ENCODE results near the gene MEF2A.
A peak's percentile ranks its signal among the peaks of the same experiment; 100 is the strongest.
"Not testable (repeated sequence)": the region's sequence is repeated elsewhere in the genome, so short reads cannot be mapped to it uniquely, and the experiment has no call there.

MEF2A gene

DNA sequence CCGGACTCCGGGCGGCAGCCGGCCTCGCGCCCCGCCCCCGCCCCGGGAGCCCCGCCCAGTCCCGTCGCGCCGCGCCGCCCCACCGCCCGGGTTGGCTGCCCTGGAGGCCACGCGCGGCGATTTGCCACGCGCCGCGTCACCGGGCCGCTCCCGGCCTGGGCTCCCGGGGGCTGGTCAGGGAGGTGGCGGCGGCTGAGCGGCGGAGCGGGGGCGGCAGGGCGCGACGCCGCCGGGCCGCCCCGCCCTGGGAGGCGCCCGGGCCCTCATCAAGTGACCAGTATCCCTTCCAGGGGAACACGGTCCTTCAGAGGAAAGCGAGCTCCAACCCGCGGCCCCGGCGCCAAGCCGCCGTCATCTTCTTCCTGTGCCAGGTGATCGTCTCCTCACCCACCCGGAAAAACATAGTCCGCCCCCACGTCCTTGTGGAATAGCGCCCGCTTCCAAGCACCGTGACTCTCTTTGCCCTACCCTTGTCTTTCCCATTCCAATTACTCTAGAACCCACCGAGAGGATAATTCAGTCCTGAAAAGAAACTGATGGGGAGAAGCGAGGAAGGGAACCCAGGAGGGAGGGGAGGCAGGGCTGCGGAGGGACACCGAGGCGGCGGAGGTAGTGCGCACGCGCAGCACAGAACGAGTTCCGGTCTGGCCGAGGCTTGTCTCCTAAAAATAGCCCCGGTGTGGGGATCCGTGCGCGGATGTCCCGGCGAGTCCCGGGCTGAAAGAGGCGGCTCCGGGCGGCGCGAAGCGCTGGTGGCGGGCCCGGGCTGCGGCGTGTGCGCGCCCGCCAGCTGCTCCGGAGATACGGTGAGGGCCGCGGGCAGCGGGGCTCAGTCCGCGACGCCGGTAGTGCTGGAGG lies at the start of gene MEF2A:
MEF2A (plus strand) TSS at position 686 of the 858 bp plus-strand sequence. CDS start 67,136 bp downstream, outside the sequence.
- peak within 1 kb of the TSS; percentile 84 for H3K27ac ChIP-seq
- peak; percentile 80 for DNase-seq (ENCODE audit: low read depth, low spot score)

DNA sequence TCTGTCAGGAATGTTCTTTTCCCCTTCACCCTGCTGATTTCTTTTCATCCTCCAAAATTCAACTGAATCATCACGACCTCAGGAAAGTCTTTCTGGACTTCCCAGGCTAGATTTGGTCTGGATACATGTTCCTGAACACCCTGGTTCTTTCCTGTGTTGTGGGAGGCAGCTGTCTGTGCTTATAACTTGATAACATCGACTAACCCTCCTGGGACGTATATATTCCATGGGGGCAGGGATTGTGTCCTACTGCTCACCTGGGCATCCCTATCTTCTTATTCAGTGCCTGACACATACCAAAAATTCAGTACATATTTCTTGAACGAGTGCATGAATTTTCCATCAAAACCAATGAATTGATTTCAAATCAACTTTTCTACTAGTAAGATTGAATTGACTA lies 47.6 kb upstream of the MEF2A start:
- DNase-seq (ENCODE audit: low read depth, low spot score): no peak
- H3K27ac ChIP-seq: no peak overlapping the region

DNA sequence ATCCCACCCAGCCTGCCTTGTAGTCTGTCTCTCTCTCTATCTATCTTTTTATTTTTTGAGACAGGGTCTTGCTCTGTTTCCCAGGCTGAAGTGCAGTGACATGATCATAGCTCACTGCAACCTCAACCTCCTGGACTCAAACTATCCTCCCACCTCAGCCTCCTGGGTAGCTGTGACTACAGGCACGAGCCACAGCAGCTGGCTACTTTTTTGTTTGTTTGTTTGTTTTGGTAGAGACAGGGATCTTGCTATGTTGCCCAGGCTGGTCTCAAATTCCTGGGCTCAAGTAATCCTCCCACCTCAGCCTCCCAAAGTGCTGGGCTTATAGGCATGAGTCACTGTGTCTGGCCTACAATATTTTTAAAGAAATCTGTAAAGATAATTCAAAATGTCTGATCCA lies 46.4 kb upstream of the MEF2A start:
- not testable (repeated sequence) for H3K27ac ChIP-seq; DNase-seq (ENCODE audit: low read depth, low spot score)

DNA sequence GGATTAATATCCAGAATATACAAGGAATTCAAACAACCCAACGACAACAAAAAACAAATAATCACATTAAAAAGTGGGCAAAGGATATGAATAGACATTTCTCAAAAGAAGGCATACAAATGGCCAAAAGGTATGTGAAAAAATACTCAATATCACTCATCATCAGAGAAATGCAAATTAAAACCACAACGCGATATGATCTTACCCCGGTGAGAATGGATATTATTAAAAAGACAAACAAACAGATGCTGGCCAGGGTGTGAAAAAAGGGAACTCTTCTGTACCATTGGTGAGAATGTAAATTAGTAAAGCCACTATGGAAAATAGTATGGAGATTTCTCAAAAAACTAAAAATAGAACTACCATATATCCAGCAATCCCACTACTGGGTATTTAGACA lies 43.5 kb upstream of the MEF2A start:
- DNase-seq (ENCODE audit: low read depth, low spot score): no peak

DNA sequence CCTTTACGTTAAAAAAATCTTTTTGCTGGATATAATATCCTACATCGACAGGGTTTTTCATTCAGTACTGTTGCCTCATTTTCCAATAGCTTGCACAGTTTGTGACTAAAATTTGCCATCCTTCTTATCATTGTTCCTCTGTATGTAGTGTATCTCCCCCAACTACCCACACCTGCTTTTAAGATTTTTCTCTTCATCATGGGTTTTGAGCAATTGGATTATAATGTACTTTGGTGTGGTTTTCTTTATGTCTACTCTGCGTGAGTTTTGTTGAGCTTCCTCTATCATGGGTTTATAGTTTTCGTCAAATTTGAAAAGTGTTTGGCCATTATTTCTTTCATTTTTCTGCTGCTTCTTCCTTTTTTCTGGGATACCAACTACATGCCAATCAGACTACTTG lies 39.6 kb upstream of the MEF2A start:
- DNase-seq (ENCODE audit: low read depth, low spot score): no peak
- H3K27ac ChIP-seq: no peak overlapping the region

More for the DNA sequence above, 43.5 kb upstream of the MEF2A start:
- H3K27ac ChIP-seq: no peak overlapping the region

GRCh38 chr15:99526671-99527070 lies 39.1 kb upstream of the MEF2A start:
- no peak for DNase-seq (ENCODE audit: low read depth, low spot score)
- no peak overlapping the region for H3K27ac ChIP-seq

GRCh38 chr15:99536422-99537040 lies 29.3 kb upstream of the MEF2A start:
- no peak for DNase-seq (ENCODE audit: low read depth, low spot score)
- H3K27ac ChIP-seq: no peak overlapping the region

GRCh38 chr15:99537344-99537743 lies 28.4 kb upstream of the MEF2A start:
- no peak overlapping the region for H3K27ac ChIP-seq
- DNase-seq (ENCODE audit: low read depth, low spot score): no peak

- no peak for DNase-seq (ENCODE audit: low read depth, low spot score)
- no peak overlapping the region for H3K27ac ChIP-seq
These were observed 27.5 kb upstream of the MEF2A start for GRCh38 chr15:99538261-99538660.

- no peak for DNase-seq (ENCODE audit: low read depth, low spot score)
These were observed 23.0 kb upstream of the MEF2A start for GRCh38 chr15:99542828-99543227.

DNA sequence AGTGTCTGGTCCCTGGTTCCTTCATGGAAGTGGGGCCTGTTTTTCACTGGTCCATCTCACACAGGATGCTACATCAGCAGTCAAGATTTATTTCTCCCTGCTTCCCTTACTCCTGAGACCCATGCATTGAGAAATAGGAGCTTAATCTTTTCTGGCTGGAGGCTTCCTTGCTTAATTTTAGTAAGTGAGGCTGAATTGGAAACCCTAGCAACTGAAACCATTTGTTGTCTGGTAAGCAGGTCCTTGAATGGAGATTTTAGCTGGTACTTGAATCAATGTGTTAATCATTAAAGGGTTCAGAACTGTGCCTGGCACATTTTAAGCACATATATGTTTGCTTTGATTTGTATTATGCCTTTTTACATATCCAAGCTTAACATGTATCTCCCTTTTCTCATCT lies 20.2 kb upstream of the MEF2A start:
- H3K27ac ChIP-seq: no peak overlapping the region
- no peak for DNase-seq (ENCODE audit: low read depth, low spot score)

More at GRCh38 chr15:99542828-99543227, 23.0 kb upstream of the MEF2A start:
- no peak overlapping the region for H3K27ac ChIP-seq

GRCh38 chr15:99546441-99547100 lies 19.2 kb upstream of the MEF2A start:
- DNase-seq (ENCODE audit: low read depth, low spot score): no peak
- no peak overlapping the region for H3K27ac ChIP-seq

DNA sequence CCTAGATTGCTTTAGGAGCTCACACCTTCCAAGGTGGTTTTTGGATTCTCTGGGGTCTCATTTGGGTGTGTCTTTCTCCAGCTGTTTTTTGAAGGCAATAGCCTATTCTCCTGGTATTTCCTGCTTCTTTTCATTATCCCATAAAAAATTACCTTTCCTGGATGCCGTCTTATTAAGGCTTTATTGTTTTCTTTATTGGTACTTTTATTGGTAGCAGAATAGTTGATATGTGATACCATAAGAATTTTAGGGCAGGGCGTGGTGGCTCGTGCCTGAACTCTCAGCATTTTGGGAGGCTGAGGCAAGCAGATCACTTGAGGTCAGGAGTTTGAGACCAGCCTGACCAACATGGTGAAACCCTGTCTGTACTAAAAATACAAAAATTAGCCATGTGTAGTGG lies 18.3 kb upstream of the MEF2A start:
- H3K27ac ChIP-seq: no peak overlapping the region

DNA sequence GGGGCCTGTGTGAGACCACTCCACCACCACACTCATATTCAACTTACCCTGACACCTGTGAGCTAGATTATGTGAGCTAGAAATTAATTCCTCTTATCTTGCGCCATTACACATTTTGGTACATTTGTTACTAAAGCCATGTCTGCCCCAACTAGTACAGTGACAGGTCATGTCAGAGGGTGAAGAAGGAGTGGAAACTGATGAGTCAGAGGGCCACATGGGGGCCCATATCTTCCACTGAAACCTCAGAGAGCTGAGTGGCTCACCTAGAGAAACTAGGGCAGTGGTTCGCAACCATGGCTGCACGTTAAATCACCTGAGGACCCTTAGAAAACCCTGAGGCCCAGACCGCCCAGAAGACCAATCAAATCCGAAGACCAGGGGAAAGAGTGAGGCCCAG lies 15.7 kb upstream of the MEF2A start:
- DNase-seq (ENCODE audit: low read depth, low spot score): no peak
- no peak overlapping the region for H3K27ac ChIP-seq

More for the DNA sequence above, 18.3 kb upstream of the MEF2A start:
- no peak for DNase-seq (ENCODE audit: low read depth, low spot score)

DNA sequence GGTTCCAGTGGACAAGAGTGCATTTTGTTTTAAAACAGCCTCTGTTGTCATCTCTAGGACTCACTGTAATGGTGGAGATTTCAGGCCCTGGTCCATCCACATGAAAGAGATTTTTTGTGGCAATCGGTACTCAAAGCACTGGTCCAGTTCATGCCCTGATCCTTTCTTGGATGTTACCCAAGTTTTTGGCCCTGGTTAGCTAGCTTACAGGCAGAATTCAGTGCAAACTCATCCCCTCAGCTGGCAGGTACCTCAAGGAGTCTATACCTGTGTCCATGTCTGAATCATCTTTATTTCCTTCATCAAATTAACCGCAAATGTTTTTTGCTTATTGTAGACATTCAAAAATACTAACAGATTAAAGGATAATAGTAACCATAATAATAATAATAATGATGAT lies 13.7 kb upstream of the MEF2A start:
- no peak for DNase-seq (ENCODE audit: low read depth, low spot score)
- H3K27ac ChIP-seq: no peak overlapping the region

- no peak for DNase-seq (ENCODE audit: low read depth, low spot score)
- H3K27ac ChIP-seq: no peak overlapping the region
These were observed 10.8 kb upstream of the MEF2A start for GRCh38 chr15:99554880-99555488.

DNA sequence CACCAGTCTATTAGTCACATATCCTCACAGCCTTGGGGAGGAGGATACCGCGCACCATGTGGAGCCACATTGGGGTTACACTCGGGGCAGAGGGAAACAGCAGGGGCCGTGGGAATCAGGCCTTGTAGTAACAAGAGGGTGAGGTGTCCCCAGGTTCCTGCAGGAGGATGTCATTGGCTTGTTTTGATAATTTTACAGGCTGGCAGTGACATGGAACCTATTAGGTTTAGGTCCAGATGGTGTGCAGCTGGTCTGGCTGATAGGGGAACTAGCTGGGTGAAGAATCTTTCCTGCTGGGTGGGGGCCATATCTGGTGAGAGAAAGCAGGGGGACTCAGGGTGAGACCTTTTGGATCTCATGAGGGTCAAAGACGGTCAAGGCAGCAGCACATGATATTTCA lies 9.8 kb upstream of the MEF2A start:
- no peak overlapping the region for H3K27ac ChIP-seq
- no peak for DNase-seq (ENCODE audit: low read depth, low spot score)

DNA sequence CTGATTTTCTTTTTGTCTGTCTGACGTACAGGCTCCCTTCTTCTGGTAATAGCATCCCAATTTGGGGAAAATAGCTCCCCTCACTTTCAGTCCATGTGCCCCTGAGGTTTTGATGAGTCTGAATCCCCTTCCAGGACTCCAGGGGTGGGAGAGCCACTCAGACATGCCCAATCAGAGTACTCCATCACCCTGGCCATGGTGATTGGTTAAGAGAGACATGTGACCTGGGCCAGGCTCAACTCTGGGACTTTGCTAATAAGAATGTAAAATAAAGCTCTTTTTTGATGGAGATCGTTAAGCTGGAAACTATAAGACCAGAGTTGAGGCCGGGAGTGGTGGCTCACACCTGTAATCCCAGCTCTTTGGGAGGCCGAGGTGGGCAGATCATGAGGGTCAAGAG lies 9.2 kb upstream of the MEF2A start:
- DNase-seq (ENCODE audit: low read depth, low spot score): no peak

DNA sequence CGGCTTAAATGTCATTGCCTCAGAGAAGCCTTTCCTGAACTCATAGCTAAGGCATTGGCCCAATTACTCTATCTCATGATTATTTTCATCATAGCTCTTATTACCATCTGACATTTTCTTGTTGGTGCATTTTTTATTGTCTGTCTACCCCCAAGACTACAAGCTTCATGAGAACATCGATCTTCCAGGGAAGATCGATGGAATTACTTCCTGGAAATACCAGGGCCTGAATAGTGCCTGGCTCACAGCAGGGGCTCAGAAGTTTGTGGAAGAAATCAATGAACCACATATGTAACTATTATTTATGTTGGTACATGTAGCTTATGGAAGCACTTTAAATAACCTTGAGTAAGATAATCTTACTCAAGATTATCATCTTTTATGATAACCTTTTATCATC lies 7.7 kb upstream of the MEF2A start:
- H3K27ac ChIP-seq: no peak overlapping the region
- DNase-seq (ENCODE audit: low read depth, low spot score): no peak

More for the DNA sequence above, 9.2 kb upstream of the MEF2A start:
- no peak overlapping the region for H3K27ac ChIP-seq

GRCh38 chr15:99558571-99558970 lies 7.2 kb upstream of the MEF2A start:
- no peak overlapping the region for H3K27ac ChIP-seq
- DNase-seq (ENCODE audit: low read depth, low spot score): no peak
